ENCODE measurements around the gene COL5A1. TPM values are rescaled to one million over a fixed set of nuclear protein-coding genes. Genes with fewer than 3 reads are reported as not detected.
A peak's percentile ranks its signal among the peaks of the same experiment; 100 is the strongest.
"Not testable (repeated sequence)": the region's sequence is repeated elsewhere in the genome, so short reads cannot be mapped to it uniquely, and the experiment has no call there.

Gene COL5A1
- total and polyA plus RNA-seq, 4 donors, result 12.2 to 169 (median 65.4) TPM

- Histone ChIP-seq H3K4me1 (ENCODE audit: control insufficient read depth in 5 of 5, insufficient read depth in 5 of 5, low read length in 5 of 5) (peaks cover 0 to 39% (median 15%) of the 10 kb centered on the region in 5 donors), H3K4me3 (no peak overlapping the region), H3K27me3 (ENCODE audit: control insufficient read depth in 3 of 3, insufficient read depth in 3 of 3, low read length in 2 of 3) (no peaks in the 10 kb centered on the region), H3K27ac (ENCODE audit: low read depth in 1 of 2, low read length in 1 of 2) (no peak overlapping the region), H3K9me3 (ENCODE audit: control insufficient read depth in 4 of 4, insufficient read depth in 3 of 4, low read length in 3 of 4) (peaks cover 0 to 2% (median 0%) of the 10 kb centered on the region in 4 donors), H3K9ac (ENCODE audit: insufficient read depth in 1 of 2, low read length in 2 of 2) (no peak overlapping the region), H3K36me3 (ENCODE audit: control insufficient read depth in 4 of 4, insufficient read depth in 4 of 4, low read length in 4 of 4) (peaks cover 0 to 23% (median 5%) of the 10 kb centered on the region in 4 donors)
- DNase-seq, result no peak
- no peak for ATAC-seq (ENCODE audit: insufficient read depth, low FRiP score)
- TF ChIP-seq, protein P1, sequence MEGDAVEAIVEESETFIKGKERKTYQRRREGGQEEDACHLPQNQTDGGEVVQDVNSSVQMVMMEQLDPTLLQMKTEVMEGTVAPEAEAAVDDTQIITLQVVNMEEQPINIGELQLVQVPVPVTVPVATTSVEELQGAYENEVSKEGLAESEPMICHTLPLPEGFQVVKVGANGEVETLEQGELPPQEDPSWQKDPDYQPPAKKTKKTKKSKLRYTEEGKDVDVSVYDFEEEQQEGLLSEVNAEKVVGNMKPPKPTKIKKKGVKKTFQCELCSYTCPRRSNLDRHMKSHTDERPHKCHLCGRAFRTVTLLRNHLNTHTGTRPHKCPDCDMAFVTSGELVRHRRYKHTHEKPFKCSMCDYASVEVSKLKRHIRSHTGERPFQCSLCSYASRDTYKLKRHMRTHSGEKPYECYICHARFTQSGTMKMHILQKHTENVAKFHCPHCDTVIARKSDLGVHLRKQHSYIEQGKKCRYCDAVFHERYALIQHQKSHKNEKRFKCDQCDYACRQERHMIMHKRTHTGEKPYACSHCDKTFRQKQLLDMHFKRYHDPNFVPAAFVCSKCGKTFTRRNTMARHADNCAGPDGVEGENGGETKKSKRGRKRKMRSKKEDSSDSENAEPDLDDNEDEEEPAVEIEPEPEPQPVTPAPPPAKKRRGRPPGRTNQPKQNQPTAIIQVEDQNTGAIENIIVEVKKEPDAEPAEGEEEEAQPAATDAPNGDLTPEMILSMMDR (IDR thresholded peaks at IDR 0.05; ENCODE audit: control extremely low read depth, extremely low read depth), result no peak
- WGBS, 2 donors, result 78 to 82% methylated on average over 8 of the region's 8 CpGs
These were observed 68.6 kb downstream of the COL5A1 start for GRCh38 chr9:134710271-134710540.

DNA sequence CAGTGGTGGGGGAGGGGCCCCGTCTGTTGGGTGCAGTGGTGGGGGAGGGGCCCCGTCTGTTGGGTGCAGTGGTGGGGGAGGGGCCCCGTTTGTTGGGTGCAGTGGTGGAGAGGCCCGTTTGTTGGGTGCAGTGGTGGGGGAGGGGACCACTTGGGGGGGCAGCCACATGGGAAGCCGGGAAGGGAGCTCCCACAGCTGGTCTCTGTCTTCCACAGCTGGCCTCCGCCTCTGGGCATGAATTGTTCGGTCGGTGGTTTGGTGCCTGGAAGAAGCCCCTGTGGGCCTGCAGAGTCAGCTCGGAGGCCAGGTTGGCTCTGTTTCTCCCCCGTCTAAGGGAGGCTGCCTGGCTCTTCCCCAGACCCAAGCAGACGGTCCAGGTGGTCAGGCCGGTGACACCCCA lies 69.3 kb downstream of the COL5A1 start:
- Histone ChIP-seq H3K4me1 (ENCODE audit: control insufficient read depth in 5 of 5, insufficient read depth in 5 of 5, low read length in 5 of 5) (peaks cover 0 to 39% (median 15%) of the 10 kb centered on the region in 5 donors), H3K27me3 (ENCODE audit: control insufficient read depth in 3 of 3, insufficient read depth in 3 of 3, low read length in 2 of 3) (no peaks in the 10 kb centered on the region), H3K27ac (ENCODE audit: low read depth in 1 of 2, low read length in 1 of 2) (no peak overlapping the region), H3K9ac (ENCODE audit: insufficient read depth in 1 of 2, low read length in 2 of 2) (no peak overlapping the region), H3K36me3 (ENCODE audit: control insufficient read depth in 4 of 4, insufficient read depth in 4 of 4, low read length in 4 of 4) (peaks cover 0 to 19% (median 5%) of the 10 kb centered on the region in 4 donors), H3K9me3 (ENCODE audit: control insufficient read depth in 4 of 4, insufficient read depth in 3 of 4, low read length in 3 of 4) (peaks cover 0 to 2% (median 0%) of the 10 kb centered on the region in 4 donors), H3K4me3 (no peak overlapping the region)
- peak; percentile 52 to 68 (median 62) for DNase-seq
- no peak for ATAC-seq (ENCODE audit: insufficient read depth, low FRiP score)
- WGBS, 2 donors, result 77 to 87% methylated on average over 12 of the region's 12 CpGs
- TF ChIP-seq, protein P1 (IDR thresholded peaks at IDR 0.05; ENCODE audit: control extremely low read depth, extremely low read depth), result no peak

DNA sequence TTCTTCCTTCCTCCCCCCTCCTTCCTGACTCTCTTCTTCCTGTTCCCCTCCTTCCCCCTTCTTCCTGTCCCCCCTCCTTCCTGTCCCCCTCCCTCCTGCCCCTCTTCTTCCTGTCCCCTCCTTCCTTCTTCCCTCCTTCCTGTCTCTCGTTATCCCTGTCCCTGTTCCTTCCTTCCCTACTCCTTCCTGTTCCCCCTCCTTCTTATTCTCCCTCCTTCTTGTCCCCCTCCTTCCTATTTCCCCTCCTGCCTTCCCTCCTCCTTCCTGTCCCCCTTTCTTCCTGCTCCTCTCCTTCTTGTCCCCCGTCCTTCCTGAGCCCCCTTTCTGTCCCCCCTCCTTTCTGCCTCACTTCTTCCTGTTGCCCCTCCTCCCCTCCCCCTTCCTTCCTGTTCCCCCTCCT lies 70.6 kb downstream of the COL5A1 start:
- Histone ChIP-seq H3K9ac (ENCODE audit: insufficient read depth in 1 of 2, low read length in 2 of 2) (no peak overlapping the region), H3K27me3 (ENCODE audit: control insufficient read depth in 3 of 3, insufficient read depth in 3 of 3, low read length in 2 of 3) (no peaks in the 10 kb centered on the region), H3K4me3 (no peak overlapping the region), H3K36me3 (ENCODE audit: control insufficient read depth in 4 of 4, insufficient read depth in 4 of 4, low read length in 4 of 4) (peaks cover 0 to 19% (median 5%) of the 10 kb centered on the region in 4 donors), H3K9me3 (ENCODE audit: control insufficient read depth in 4 of 4, insufficient read depth in 3 of 4, low read length in 3 of 4) (peaks cover 0 to 2% (median 0%) of the 10 kb centered on the region in 4 donors), H3K4me1 (ENCODE audit: control insufficient read depth in 5 of 5, insufficient read depth in 5 of 5, low read length in 5 of 5) (peaks cover 0 to 26% (median 8%) of the 10 kb centered on the region in 5 donors), H3K27ac (ENCODE audit: low read depth in 1 of 2, low read length in 1 of 2) (no peak overlapping the region)
- ATAC-seq (ENCODE audit: insufficient read depth, low FRiP score) (no peak), DNase-seq (no peak)
- 25 to 30% methylated on average over 2 of the region's 2 CpGs for WGBS, 2 donors
- TF ChIP-seq, protein P1 (IDR thresholded peaks at IDR 0.05; ENCODE audit: control extremely low read depth, extremely low read depth), result no peak

GRCh38 chr9:134712926-134713325 lies 71.3 kb downstream of the COL5A1 start:
- Histone ChIP-seq H3K9me3 (ENCODE audit: control insufficient read depth in 4 of 4, insufficient read depth in 3 of 4, low read length in 3 of 4) (peaks cover 0 to 4% (median 0%) of the 10 kb centered on the region in 4 donors), H3K27ac (ENCODE audit: low read depth in 1 of 2, low read length in 1 of 2) (no peak overlapping the region), H3K27me3 (ENCODE audit: control insufficient read depth in 3 of 3, insufficient read depth in 3 of 3, low read length in 2 of 3) (no peaks in the 10 kb centered on the region), H3K9ac (ENCODE audit: insufficient read depth in 1 of 2, low read length in 2 of 2) (no peak overlapping the region), H3K4me3 (no peak overlapping the region), H3K4me1 (ENCODE audit: control insufficient read depth in 5 of 5, insufficient read depth in 5 of 5, low read length in 5 of 5) (peaks cover 0 to 19% (median 3%) of the 10 kb centered on the region in 5 donors), H3K36me3 (ENCODE audit: control insufficient read depth in 4 of 4, insufficient read depth in 4 of 4, low read length in 4 of 4) (peaks cover 0 to 22% (median 7%) of the 10 kb centered on the region in 4 donors)
- no peak for DNase-seq
- TF ChIP-seq, protein P1 (IDR thresholded peaks at IDR 0.05; ENCODE audit: control extremely low read depth, extremely low read depth), result no peak
- ATAC-seq (ENCODE audit: insufficient read depth, low FRiP score), result no peak
- WGBS, 2 donors, result 65 to 78% methylated on average over 10 of the region's 10 CpGs

DNA sequence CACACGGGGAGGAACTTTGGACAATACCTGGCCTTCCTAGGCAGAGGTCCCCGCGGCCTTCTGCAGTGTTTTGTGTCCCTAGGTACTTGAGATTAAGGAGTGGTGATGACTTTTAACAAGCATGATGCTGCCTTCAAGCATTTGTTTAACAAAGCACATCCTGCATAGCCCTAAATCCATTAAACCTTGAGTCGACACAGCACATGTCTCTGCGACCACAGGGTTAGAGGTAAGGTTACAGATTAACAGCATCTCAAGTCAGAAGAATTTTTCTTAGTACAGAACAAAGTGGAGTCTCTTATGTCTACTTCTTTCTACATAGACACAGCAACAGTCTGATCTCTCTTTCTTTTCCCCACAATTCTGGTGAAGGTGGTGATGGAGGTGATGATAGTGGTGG lies 73.9 kb downstream of the COL5A1 start:
- not testable (repeated sequence) for H3K9me3 ChIP-seq (ENCODE audit: control insufficient read depth in 4 of 4, insufficient read depth in 3 of 4, low read length in 3 of 4); H3K4me1 ChIP-seq (ENCODE audit: control insufficient read depth in 5 of 5, insufficient read depth in 5 of 5, low read length in 5 of 5); H3K27ac ChIP-seq (ENCODE audit: low read depth in 1 of 2, low read length in 1 of 2); H3K4me3 ChIP-seq; ATAC-seq (ENCODE audit: insufficient read depth, low FRiP score); H3K9ac ChIP-seq (ENCODE audit: insufficient read depth in 1 of 2, low read length in 2 of 2); H3K27me3 ChIP-seq (ENCODE audit: control insufficient read depth in 3 of 3, insufficient read depth in 3 of 3, low read length in 2 of 3); DNase-seq
- 74 to 84% methylated on average over 5 of the region's 5 CpGs for WGBS, 2 donors
- H3K36me3 ChIP-seq (ENCODE audit: control insufficient read depth in 4 of 4, insufficient read depth in 4 of 4, low read length in 4 of 4), result peaks cover 0 to 33% (median 11%) of the 10 kb centered on the region in 4 donors

Measured in lung (tissue), 12 donors.